GM23248 (cell line): ENCODE data around the gene CNIH1. TPM values are rescaled to one million over a fixed set of nuclear protein-coding genes. Genes with fewer than 3 reads are reported as not detected.

Experiments used
- DNase-seq: peaks from one replicate; pipeline ENCODE4 v3.0.0-alpha.2; 2015
- H2AFZ ChIP-seq: fragments of 200-600 bp; sonication (generic); 2 replicates; pipeline ENCODE4 v1.6.1; 2016; ENCODE audit warnings: antibody characterized with exemption
- H3F3A ChIP-seq: fragments of 200-600 bp; sonication (generic); 2 replicates; pipeline ENCODE4 v1.6.1; 2016; ENCODE audit warnings: mild to moderate bottlenecking, antibody characterized with exemption, mixed run types; ENCODE audit not compliant: insufficient read depth
- H3K27ac ChIP-seq: fragments of 200-600 bp; sonication (generic); 2 replicates; pipeline ENCODE4 v1.5.1; 2016; ENCODE audit warnings: mild to moderate bottlenecking
- H3K27me3 ChIP-seq: fragments of 200-600 bp; sonication (generic); replicated peaks from 2 replicates; pipeline ENCODE4 v1.6.1; 2016; ENCODE audit warnings: mild to moderate bottlenecking; ENCODE audit not compliant: insufficient read depth
- H3K36me3 ChIP-seq: fragments of 200-600 bp; sonication (generic); 2 replicates; pipeline ENCODE4 v1.6.1; 2016; ENCODE audit warnings: low read depth, mild to moderate bottlenecking
- H3K4me1 ChIP-seq: fragments of 200-600 bp; sonication (generic); 2 replicates; pipeline ENCODE4 v1.6.1; 2016; ENCODE audit warnings: mild to moderate bottlenecking; ENCODE audit not compliant: insufficient read depth
- H3K4me2 ChIP-seq: fragments of 200-600 bp; sonication (generic); one replicate; pipeline ENCODE4 v1.6.1; 2016; ENCODE audit warnings: mild to moderate bottlenecking; ENCODE audit not compliant: unreplicated experiment
- H3K4me3 ChIP-seq: fragments of 200-600 bp; sonication (generic); 2 replicates; pipeline ENCODE4 v1.5.1; 2016; ENCODE audit warnings: mild to moderate bottlenecking
- H3K79me2 ChIP-seq: fragments of 200-600 bp; sonication (generic); 2 replicates; pipeline ENCODE4 v1.6.1; 2016; ENCODE audit warnings: mild to moderate bottlenecking; ENCODE audit not compliant: insufficient read depth
- H3K9ac ChIP-seq: fragments of 200-600 bp; sonication (generic); 2 replicates; pipeline ENCODE4 v1.6.1; 2016; ENCODE audit warnings: mild to moderate bottlenecking
- H3K9me2 ChIP-seq: fragments of 200-600 bp; sonication (generic); 2 replicates; pipeline ENCODE4 v1.6.1; 2016; ENCODE audit warnings: mixed run types, mild to moderate bottlenecking, moderate library complexity; ENCODE audit not compliant: insufficient read depth
- H3K9me3 ChIP-seq: fragments of 200-600 bp; sonication (generic); one replicate; pipeline ENCODE4 v1.6.1; 2017; ENCODE audit warnings: low read depth
- H4K20me1 ChIP-seq: fragments of 200-600 bp; sonication (generic); 2 replicates; pipeline ENCODE4 v1.6.0; 2016; ENCODE audit not compliant: insufficient read depth
- EZH2 ChIP-seq: fragments of 200-600 bp; sonication (generic); IDR thresholded peaks from 2 replicates; pipeline ENCODE4 v1.6.1; 2018; ENCODE audit warnings: antibody characterized with exemption, mild to moderate bottlenecking; ENCODE audit not compliant: insufficient read depth, poor library complexity, severe bottlenecking
- EZH2phosphoT487 ChIP-seq: fragments of 200-600 bp; sonication (generic); IDR thresholded peaks from 2 replicates; pipeline ENCODE4 v1.6.1; 2018; ENCODE audit warnings: antibody characterized with exemption, moderate library complexity, mild to moderate bottlenecking, low read depth; ENCODE audit not compliant: insufficient read depth
- WGBS, 2 experiments: methylation state at CpG; one replicate each; pipeline ENCODE4 v1.1.6; 2015 to 2017; ENCODE audit warnings: low lambda C conversion rate in 2 of 2, low coverage in 1 of 2; ENCODE audit errors: missing lambda C conversion rate in 2 of 2; 5-methylcytosine and 5-hydroxymethylcytosine counted together
- in situ Hi-C: fragments of 300-500 bp; cut with MboI; formaldehyde crosslinking; loops from 2 replicates; pipeline ENCODE4 v1.15.0; 2020
- polyA plus RNA-seq: library from polyadenylated mRNA; unstranded; fragments of >200 nt; fragmentation: Nextera tagmentation; extraction: Ambion mirVana; gene quantifications from 2 replicates; pipeline ENCODE4 v1.2.1, GENCODE V29; 2016
- total RNA-seq: library from RNA; depleted of rRNA; stranded (reverse); fragments of >200 nt; shearing (Covaris generic); gene quantifications from 2 replicates; pipeline ENCODE4 v1.2.3, GENCODE V29; 2014

The CNIH1 gene
- total and polyA plus RNA-seq, 2 experiments from 2014 or later, result 259 to 315 TPM

DNA sequence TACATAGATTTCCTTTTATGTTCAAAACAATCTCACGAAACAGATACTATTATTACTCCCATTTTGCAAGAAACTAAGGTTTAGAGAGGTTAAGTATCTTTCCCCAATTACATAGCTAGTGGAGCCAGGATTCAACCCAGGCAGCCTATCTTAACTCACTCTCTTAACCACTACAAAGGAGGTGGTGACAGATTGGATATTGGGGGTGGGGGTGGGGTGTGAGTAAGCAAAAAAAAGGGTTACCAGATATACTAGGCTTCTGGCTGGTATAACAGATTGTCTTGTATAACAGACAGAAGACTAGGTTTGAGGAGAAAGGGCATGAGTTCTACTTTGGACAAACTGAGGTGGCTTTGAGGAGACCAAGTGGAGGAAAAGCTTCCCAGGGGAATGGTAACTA is 45.5 kb upstream of the CNIH1 start:
- Histone ChIP-seq H3K9ac (no peak overlapping the region), H3K36me3 (peaks cover 19% of the 10 kb centered on the region), H3K27ac (no peak overlapping the region), H3K9me2 (no peaks in the 10 kb centered on the region), H4K20me1 (0 out of 2 replicates have a peak, but pooled peaks cover 4% of the 10 kb centered on the region), H3K4me1 (peaks cover 33% of the 10 kb centered on the region), H3K9me3 (no peaks in the 10 kb centered on the region), H2AFZ (no peak overlapping the region), H3K4me2 (peak overlapping the region; percentile 19), H3K27me3 (no peaks in the 10 kb centered on the region), H3K79me2 (peaks cover 67% of the 10 kb centered on the region), H3K4me3 (0 out of 2 replicates have a peak overlapping the region, but pooled peaks have one; percentile 6), H3F3A (peaks cover 21% of the 10 kb centered on the region)
- in situ Hi-C loops, result no loop called here
- WGBS, 2 experiments, result 91 to 98% methylated on average over 1 of the region's 1 CpG
- TF ChIP-seq EZH2phosphoT487 (no peak), EZH2 (no peak)
- no peak for DNase-seq

DNA sequence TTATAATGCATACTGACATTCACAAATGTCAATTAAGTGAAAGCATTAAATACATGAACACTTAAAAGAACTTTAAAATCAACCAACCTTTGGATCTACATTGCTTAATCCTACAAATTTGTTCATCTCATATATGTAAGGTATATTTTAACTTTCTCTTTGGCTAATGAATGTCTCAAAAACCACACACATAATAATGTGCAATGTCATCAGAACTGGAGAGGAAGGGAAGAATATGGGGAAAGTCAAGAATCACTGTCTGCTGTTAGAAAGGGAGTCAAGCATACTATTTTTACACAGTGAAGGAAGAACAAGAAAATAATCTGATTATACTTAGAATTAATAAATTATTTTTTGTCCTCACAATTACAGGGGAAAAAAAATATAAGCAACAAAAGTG is 42.7 kb upstream of the CNIH1 start:
- H3K36me3 ChIP-seq, result peaks cover 33% of the 10 kb centered on the region
- H3K9me2 ChIP-seq, result no peaks in the 10 kb centered on the region
- H3K4me3 ChIP-seq, result no peak overlapping the region
- in situ Hi-C loops, result no loop called here
- H3F3A ChIP-seq, result peaks cover 16% of the 10 kb centered on the region
- TF ChIP-seq EZH2phosphoT487 (no peak), EZH2 (no peak)
- H3K9ac ChIP-seq, result no peak overlapping the region
- H3K4me2 ChIP-seq, result peak overlapping the region; percentile 42
- peak; percentile 14 for DNase-seq
- H2AFZ ChIP-seq, result no peak overlapping the region
- 0 out of 2 replicates have a peak, but pooled peaks cover 4% of the 10 kb centered on the region for H4K20me1 ChIP-seq
- peaks cover 91% of the 10 kb centered on the region for H3K79me2 ChIP-seq
- no peaks in the 10 kb centered on the region for H3K9me3 ChIP-seq
- no peaks in the 10 kb centered on the region for H3K27me3 ChIP-seq
- no peak overlapping the region for H3K27ac ChIP-seq
- peaks cover 36% of the 10 kb centered on the region for H3K4me1 ChIP-seq

DNA sequence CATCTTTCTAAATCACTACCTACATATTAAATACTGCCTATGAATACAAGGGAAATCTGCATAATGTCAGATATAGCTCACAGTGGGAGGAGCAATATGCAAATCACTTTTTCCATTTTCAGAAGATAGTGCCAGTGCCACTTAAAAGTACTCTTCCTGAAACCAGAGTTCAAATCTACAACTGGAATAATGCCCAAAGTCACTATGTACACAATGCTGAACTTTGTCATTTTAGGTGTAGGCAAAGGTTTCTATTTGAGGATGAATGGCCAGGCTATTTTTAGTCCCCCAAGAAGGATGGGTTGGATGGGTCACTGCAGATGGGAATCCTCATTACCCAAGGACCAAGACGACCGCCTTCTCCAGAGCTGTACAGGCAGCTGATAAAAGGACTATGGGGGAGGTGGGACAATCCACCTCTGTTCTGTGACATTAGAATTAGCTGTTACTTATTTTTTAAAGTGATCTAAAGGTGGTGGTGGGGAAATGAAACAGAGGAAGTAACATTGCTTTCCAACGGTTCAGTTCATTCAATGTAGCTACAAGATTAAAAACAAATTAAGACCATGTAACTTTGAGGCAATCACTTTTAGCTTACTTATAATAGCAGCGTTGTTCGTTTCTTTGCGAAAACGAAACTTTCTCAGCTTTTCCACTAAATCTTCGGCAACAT is 42.0 kb upstream of the CNIH1 start:
- Histone ChIP-seq H3F3A (peaks cover 13% of the 10 kb centered on the region), H3K79me2 (peaks cover 96% of the 10 kb centered on the region), H3K9ac (no peak overlapping the region), H3K4me1 (peaks cover 36% of the 10 kb centered on the region), H3K36me3 (peaks cover 39% of the 10 kb centered on the region), H3K9me3 (no peaks in the 10 kb centered on the region), H2AFZ (no peak overlapping the region), H4K20me1 (0 out of 2 replicates have a peak, but pooled peaks cover 9% of the 10 kb centered on the region), H3K4me2 (no peak overlapping the region), H3K27me3 (no peaks in the 10 kb centered on the region), H3K9me2 (no peaks in the 10 kb centered on the region), H3K27ac (no peak overlapping the region), H3K4me3 (no peak overlapping the region)
- TF ChIP-seq EZH2phosphoT487, result no peak
- TF ChIP-seq EZH2, result no peak
- DNase-seq, result no peak
- in situ Hi-C loops, result no loop called here
- WGBS, 2 experiments, result 92 to 95% methylated on average over 8 of the region's 8 CpGs

DNA sequence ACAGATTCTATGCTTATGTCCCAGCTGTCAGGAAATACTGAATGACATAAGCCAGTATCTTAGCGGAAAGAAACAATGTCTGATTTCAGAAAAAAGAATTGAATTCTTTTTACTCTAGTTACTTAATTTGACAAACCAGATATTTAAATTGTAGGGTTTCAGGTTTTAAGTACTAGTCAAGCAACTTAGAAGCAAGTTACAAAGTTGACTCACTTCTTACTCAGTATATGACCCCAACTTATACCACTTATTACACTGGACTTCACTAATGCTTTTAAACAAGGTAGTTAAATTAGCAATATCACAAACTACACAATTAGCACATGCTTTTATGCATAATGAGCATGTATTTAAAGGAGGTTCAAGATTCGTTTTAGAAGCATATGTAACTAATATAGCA is 40.5 kb upstream of the CNIH1 start:
- Histone ChIP-seq H3K4me1 (peaks cover 26% of the 10 kb centered on the region), H3K4me2 (peak overlapping the region; percentile 2), H3F3A (peaks cover 13% of the 10 kb centered on the region; the same call in 1 of the 2 replicates), H3K27me3 (no peaks in the 10 kb centered on the region), H3K4me3 (no peak overlapping the region), H3K27ac (no peak overlapping the region), H3K79me2 (peaks cover 96% of the 10 kb centered on the region), H3K9me2 (no peaks in the 10 kb centered on the region), H2AFZ (no peak overlapping the region), H3K36me3 (peaks cover 53% of the 10 kb centered on the region), H4K20me1 (0 out of 2 replicates have a peak, but pooled peaks cover 9% of the 10 kb centered on the region), H3K9me3 (no peaks in the 10 kb centered on the region), H3K9ac (no peak overlapping the region)
- in situ Hi-C loops, result no loop called here
- no peak for DNase-seq
- no peak for TF ChIP-seq EZH2
- no peak for TF ChIP-seq EZH2phosphoT487
- 96 to 98% methylated on average over 2 of the region's 2 CpGs for WGBS, 2 experiments
